GM19193 (cell line): ENCODE measurements around the gene LRRC75A.

Experiments used
- POLR2A ChIP-seq: IDR thresholded peaks from 4 replicates; pipeline ENCODE4 v1.6.1; 2011; ENCODE audit not compliant: insufficient read depth, insufficient read length; ENCODE audit errors: extremely low read depth

LRRC75A gene

DNA sequence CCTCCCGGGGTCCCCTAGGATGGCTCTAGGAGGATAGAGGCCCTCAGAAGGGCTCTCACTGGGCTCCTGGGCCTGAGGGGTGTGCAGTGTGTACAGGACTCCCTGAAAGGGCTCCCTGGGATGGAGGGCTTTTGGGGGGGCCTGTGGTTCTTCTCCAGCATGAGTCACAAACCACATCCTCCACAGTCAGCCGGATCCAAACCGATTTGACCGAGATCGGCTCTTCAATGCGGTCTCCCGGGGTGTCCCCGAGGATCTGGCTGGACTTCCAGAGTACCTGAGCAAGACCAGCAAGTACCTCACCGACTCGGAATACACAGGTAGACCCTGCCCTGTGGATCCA, 72.1 kb downstream of the LRRC75A start:
- no peak for TF ChIP-seq POLR2A

DNA sequence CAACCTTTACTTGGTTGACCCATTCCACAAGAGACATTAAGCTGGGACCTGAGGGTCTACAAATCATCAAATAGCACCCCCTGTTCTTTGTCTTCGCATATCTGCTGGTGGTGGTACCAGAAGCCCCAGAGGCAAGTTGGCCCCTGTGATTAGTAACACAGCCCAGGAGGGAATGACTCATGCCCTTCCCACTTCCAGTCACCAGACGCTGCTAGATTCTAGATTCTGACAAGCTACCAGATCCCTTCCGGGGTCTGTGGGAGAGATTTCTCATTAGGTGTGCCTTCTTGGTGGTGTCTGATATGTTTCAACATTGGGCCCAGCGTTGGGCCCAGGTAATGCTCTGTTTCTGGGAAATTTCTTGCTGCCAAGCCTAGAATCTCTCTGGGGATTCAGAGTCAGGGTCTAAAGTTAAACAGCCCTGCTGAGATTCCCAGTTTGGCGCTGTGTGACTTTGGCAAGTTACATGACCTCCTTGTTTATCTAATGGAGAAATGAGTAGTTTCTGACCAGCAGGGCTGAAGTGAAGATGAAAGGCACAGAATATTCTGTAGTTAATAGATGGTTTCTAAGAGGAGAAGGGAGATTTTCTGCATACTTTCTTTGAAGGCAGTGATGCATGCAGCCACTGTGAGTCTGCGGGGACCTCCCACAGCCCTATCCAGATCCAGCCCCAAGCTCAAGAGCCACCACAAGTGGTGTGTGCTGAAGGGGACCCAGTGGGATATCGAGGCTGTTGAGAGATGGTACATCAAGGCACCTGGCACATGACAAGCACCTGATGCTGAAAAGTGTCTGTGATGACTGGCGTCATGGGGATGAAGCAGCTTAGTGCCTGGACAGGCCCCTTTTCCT, 72.7 kb downstream of the LRRC75A start:
- peak; percentile 32 for TF ChIP-seq POLR2A

DNA sequence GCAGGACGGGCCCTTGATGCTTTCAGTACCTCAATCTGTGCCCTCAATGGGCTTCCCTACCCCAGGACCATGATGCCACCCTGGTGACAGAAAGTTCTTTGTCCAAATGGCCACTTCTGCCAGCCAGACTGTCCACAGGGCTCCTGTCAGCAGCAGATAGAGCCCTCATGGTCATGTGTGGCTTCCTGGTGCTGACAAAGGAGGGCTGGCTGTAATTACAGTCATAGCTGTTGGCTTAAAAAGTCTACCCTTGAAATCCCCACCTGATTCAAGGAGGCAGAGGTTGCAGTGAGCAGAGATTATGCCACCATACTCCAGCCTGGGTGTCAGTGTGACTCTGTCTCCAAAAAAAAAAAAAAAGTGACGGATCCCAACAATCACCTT, 73.3 kb downstream of the LRRC75A start:
- no peak for TF ChIP-seq POLR2A

- TF ChIP-seq POLR2A = no peak
Measured at GRCh38 chr17:16417896-16418684, 73.9 kb downstream of the LRRC75A start.

DNA sequence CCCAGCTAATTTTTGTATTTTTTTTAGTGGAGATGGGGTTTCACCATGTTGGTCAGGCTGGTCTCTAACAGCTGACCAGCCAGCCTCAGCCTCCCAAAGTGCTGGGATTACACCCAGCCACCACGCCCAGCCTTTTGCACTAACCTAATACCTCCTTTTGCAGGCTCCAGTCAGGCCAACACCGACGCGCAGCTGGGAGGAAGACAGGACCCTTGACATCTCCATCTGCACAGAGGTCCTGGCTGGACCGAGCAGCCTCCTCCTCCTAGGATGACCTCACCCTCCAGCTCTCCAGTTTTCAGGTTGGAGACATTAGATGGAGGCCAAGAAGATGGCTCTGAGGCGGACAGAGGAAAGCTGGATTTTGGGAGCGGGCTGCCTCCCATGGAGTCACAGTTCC, 74.6 kb downstream of the LRRC75A start:
- no peak for TF ChIP-seq POLR2A

- TF ChIP-seq POLR2A = peak; percentile 58
Measured at GRCh38 chr17:16415031-16415924, 76.7 kb downstream of the LRRC75A start, which contains the start of gene TRPV2. TRPV2 (plus strand) TSS chr17:16415571; CDS start chr17:16417669, 2,098 bp downstream.

DNA sequence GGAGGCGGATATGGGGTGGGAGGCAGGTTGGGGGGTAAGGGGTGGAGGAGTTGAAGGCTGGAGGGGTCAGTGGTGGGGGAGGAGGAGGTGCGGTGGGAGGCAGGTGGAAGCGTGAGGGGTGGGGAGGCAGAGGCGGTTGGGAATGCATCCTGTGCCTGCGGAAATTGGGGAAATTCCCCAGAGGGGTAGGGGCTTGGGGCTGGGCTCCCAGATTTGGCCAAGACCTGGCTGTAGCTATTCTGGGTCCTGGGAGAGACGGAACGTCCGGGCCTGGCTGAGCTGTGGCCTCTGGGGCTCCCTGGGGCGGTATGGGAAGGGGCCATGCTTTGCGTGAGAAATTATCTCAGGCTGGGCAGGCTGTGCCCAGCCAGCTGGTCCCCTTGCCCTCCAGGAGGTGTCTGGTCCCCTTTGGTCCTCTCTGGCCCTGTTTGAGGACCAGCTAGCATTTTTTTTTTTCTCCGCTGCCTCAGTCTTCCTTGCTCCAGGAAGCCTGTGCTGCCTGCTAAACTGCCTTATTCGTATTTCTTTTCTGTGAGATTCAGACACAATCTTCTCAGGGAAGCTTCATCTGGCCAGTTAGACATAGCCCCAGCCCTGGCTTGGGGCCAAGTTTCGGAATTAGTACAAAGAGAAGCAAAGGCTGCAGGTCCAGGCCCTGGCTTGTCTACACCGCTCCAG, 83.9 kb downstream of the LRRC75A start:
- TF ChIP-seq POLR2A = peak; percentile 31

DNA sequence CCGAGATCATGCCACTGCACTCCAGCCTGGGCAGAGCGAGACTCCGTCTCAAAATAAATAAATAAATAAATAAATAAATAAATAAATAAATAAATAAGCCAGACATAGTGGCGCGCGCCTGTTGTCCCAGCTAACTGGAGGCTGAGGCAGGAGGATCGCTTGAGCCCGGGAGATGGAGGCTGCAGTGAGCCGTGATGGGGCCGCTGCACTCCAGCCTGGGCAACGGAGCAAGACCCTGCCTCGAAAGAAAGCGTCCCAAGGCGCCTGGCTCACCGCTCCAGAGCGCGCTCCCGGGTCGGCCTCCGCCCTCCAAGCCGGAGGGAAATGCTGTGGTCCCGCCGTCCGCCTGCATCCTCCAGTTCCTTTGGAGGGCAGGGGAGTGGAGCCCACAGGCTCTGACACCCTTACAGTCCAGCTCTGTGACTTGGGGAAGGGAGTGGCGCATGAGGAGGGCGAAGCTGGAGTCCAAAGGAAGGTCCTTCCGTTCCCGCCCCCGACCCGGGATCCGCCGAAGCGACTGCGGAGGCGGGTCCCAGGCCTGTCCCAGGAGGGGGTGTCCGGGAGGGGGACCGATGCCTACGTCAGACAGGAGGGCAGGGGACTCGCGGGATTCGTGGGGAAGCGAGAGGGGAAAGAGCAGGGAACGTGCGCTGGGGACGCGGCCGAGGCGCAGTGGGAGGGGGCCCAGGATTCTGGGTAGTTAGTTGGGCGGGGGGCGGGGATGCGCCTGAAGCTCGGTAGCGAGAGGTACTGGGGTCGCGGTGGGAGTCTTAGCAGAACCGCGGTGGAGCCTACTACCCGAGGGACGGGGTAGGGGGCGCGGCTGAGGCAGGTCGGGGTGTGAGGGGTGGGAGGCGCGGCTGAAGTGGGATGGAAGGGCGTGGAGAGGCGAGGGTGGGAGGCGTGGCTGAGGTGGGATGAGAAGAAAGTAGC, 85.0 kb downstream of the LRRC75A start:
- peak; percentile 13 for TF ChIP-seq POLR2A

GRCh38 chr17:16398270-16399267, 93.4 kb downstream of the LRRC75A start:
- peak; percentile 21 for TF ChIP-seq POLR2A
